Hepatocyte (in vitro differentiated cells): ENCODE results near the gene KRTAP10-9. TPM values are rescaled to one million over a fixed set of nuclear protein-coding genes. Genes with fewer than 3 reads are reported as not detected.
"Not testable (repeated sequence)": the region's sequence is repeated elsewhere in the genome, so short reads cannot be mapped to it uniquely, and the experiment has no call there.

ENCODE experiments used
- DNase-seq: peaks from one replicate; pipeline ENCODE4 v3.0.0-alpha.2; 2016; ENCODE audit warnings: low spot score
- H2AFZ ChIP-seq: fragments of 200-600 bp; sonication (generic); 2 replicates; pipeline ENCODE4 v1.6.0; 2016; ENCODE audit warnings: antibody characterized with exemption, mild to moderate bottlenecking
- H3K27ac ChIP-seq: fragments of 200-600 bp; sonication (generic); 2 replicates; pipeline ENCODE4 v1.5.1; 2016; ENCODE audit warnings: mild to moderate bottlenecking
- H3K27me3 ChIP-seq: fragments of 200-600 bp; sonication (generic); 2 replicates; pipeline ENCODE4 v1.6.1; 2016
- H3K36me3 ChIP-seq: fragments of 200-600 bp; sonication (generic); replicated peaks from 2 replicates; pipeline ENCODE4 v1.5.1; 2016; ENCODE audit warnings: low read depth; ENCODE audit not compliant: insufficient read depth
- H3K4me1 ChIP-seq: fragments of 200-600 bp; sonication (generic); 2 replicates; pipeline ENCODE4 v1.5.1; 2016; ENCODE audit warnings: mild to moderate bottlenecking, moderate library complexity; ENCODE audit not compliant: insufficient read depth
- H3K4me2 ChIP-seq: fragments of 200-600 bp; sonication (generic); 2 replicates; pipeline ENCODE4 v1.6.0; 2016
- H3K4me3 ChIP-seq: fragments of 200-600 bp; sonication (generic); 2 replicates; pipeline ENCODE4 v1.5.1; 2016; ENCODE audit warnings: mild to moderate bottlenecking
- H3K79me2 ChIP-seq: fragments of 200-600 bp; sonication (generic); 2 replicates; pipeline ENCODE4 v1.6.0; 2017; ENCODE audit warnings: mild to moderate bottlenecking
- H3K9me2 ChIP-seq: fragments of 200-600 bp; sonication (generic); replicated peaks from 2 replicates; pipeline ENCODE4 v1.6.0; 2017; ENCODE audit warnings: mild to moderate bottlenecking; ENCODE audit not compliant: insufficient read depth
- H3K9me3 ChIP-seq: fragments of 200-600 bp; sonication (generic); 2 replicates; pipeline ENCODE4 v1.5.1; 2016; ENCODE audit warnings: low read depth, mild to moderate bottlenecking
- H4K20me1 ChIP-seq: fragments of 200-600 bp; sonication (generic); 2 replicates; pipeline ENCODE4 v1.6.0; 2016; ENCODE audit warnings: mild to moderate bottlenecking; ENCODE audit not compliant: insufficient read depth, poor library complexity, severe bottlenecking
- CTCF ChIP-seq: fragments of 200-600 bp; sonication (generic); IDR thresholded peaks from 2 replicates; pipeline ENCODE4 v1.5.1; 2016; ENCODE audit warnings: antibody characterized with exemption, mild to moderate bottlenecking; ENCODE audit not compliant: poor library complexity
- EZH2 ChIP-seq: fragments of 200-600 bp; sonication (generic); IDR thresholded peaks from 2 replicates; pipeline ENCODE4 v1.6.1; 2016; ENCODE audit warnings: antibody characterized with exemption, mild to moderate bottlenecking, borderline replicate concordance
- EZH2phosphoT487 ChIP-seq: fragments of 200-600 bp; sonication (generic); IDR thresholded peaks from one replicate; pipeline ENCODE4 v1.6.1; 2018; ENCODE audit warnings: antibody characterized with exemption, mild to moderate bottlenecking, low read depth, moderate library complexity; ENCODE audit not compliant: unreplicated experiment, severe bottlenecking
- WGBS: methylation state at CpG from one replicate; pipeline ENCODE4 v1.1.6; 2016; ENCODE audit warnings: low lambda C conversion rate; ENCODE audit errors: missing lambda C conversion rate; 5-methylcytosine and 5-hydroxymethylcytosine counted together
- polyA plus RNA-seq: library from polyadenylated mRNA; unstranded; fragments of >200 nt; fragmentation: Nextera tagmentation; extraction: Ambion mirVana; gene quantifications from 2 replicates; pipeline ENCODE4 v1.2.1, GENCODE V29; 2016
- total RNA-seq: library from RNA; depleted of rRNA; stranded (reverse); fragments of >200 nt; gene quantifications from 2 replicates; pipeline ENCODE4 v1.2.3, GENCODE V29; 2014

Gene KRTAP10-9
- total and polyA plus RNA-seq, 2 experiments from 2014 or later: not detected

- DNase-seq: no peak
- Histone ChIP-seq H3K4me3 (no peak overlapping the region), H3K79me2 (no peaks in the 10 kb centered on the region), H2AFZ (no peak overlapping the region), H3K9me2 (no peaks in the 10 kb centered on the region), H3K4me2 (no peak overlapping the region), H3K9me3 (no peaks in the 10 kb centered on the region), H4K20me1 (no peaks in the 10 kb centered on the region), H3K36me3 (no peaks in the 10 kb centered on the region), H3K27me3 (no peaks in the 10 kb centered on the region), H3K4me1 (no peaks in the 10 kb centered on the region), H3K27ac (no peak overlapping the region)
- TF ChIP-seq EZH2phosphoT487: no peak
- no peak for TF ChIP-seq EZH2
- no peak for TF ChIP-seq CTCF
These were observed 3.3 kb upstream of the KRTAP10-9 start for GRCh38 chr21:44623575-44623974.

- H3K27me3 ChIP-seq: no peaks in the 10 kb centered on the region
- WGBS: 98% methylated on average over 7 of the region's 7 CpGs
- no peaks in the 10 kb centered on the region for H4K20me1 ChIP-seq
- no peak overlapping the region for H2AFZ ChIP-seq
- no peaks in the 10 kb centered on the region for H3K36me3 ChIP-seq
- TF ChIP-seq EZH2phosphoT487 (no peak), EZH2 (no peak), CTCF (no peak)
- H3K79me2 ChIP-seq: no peaks in the 10 kb centered on the region
- H3K4me2 ChIP-seq: no peak overlapping the region
- no peak for DNase-seq
- H3K4me1 ChIP-seq: no peaks in the 10 kb centered on the region
- H3K4me3 ChIP-seq: no peak overlapping the region
- H3K9me3 ChIP-seq: no peaks in the 10 kb centered on the region
- H3K9me2 ChIP-seq: no peaks in the 10 kb centered on the region
- no peak overlapping the region for H3K27ac ChIP-seq
These were observed 1.1 kb upstream of the KRTAP10-9 start for GRCh38 chr21:44625756-44626155.

- no peak overlapping the region for H3K27ac ChIP-seq
- no peak overlapping the region for H3K4me3 ChIP-seq
- no peaks in the 10 kb centered on the region for H3K9me3 ChIP-seq
- TF ChIP-seq CTCF: no peak
- TF ChIP-seq EZH2: no peak
- TF ChIP-seq EZH2phosphoT487: no peak
- no peaks in the 10 kb centered on the region for H3K27me3 ChIP-seq
- no peaks in the 10 kb centered on the region for H3K9me2 ChIP-seq
- WGBS: 88% methylated on average over 9 of the region's 10 CpGs
- no peaks in the 10 kb centered on the region for H3K79me2 ChIP-seq
- H2AFZ ChIP-seq: no peak overlapping the region
- H3K4me2 ChIP-seq: no peak overlapping the region
- DNase-seq: no peak
- H3K4me1 ChIP-seq: no peaks in the 10 kb centered on the region
- H4K20me1 ChIP-seq: no peaks in the 10 kb centered on the region
- H3K36me3 ChIP-seq: no peaks in the 10 kb centered on the region
These were observed 631 bp upstream of the KRTAP10-9 start for GRCh38 chr21:44626262-44626661.

GRCh38 chr21:44627181-44627822 lies 409 bp downstream of the KRTAP10-9 start:
- not testable (repeated sequence) for DNase-seq, H3K36me3 ChIP-seq, H3K4me1 ChIP-seq, H3K4me3 ChIP-seq, H3K79me2 ChIP-seq, H4K20me1 ChIP-seq, H3K4me2 ChIP-seq, H3K27ac ChIP-seq, H2AFZ ChIP-seq, H3K27me3 ChIP-seq, H3K9me2 ChIP-seq, H3K9me3 ChIP-seq
- WGBS: 94% methylated on average over 20 of the region's 20 CpGs

- not testable (repeated sequence) for H3K27ac ChIP-seq, H3K9me3 ChIP-seq, H3K4me3 ChIP-seq, H3K4me2 ChIP-seq, H2AFZ ChIP-seq, H3K4me1 ChIP-seq, H4K20me1 ChIP-seq, H3K27me3 ChIP-seq, H3K9me2 ChIP-seq, DNase-seq, H3K36me3 ChIP-seq, H3K79me2 ChIP-seq
- WGBS: 82% methylated on average over 12 of the region's 15 CpGs
These were observed 939 bp downstream of the KRTAP10-9 start for GRCh38 chr21:44627831-44628233.
